ENCODE measurements around the gene DGKE. TPM values are rescaled to one million over a fixed set of nuclear protein-coding genes. Genes with fewer than 3 reads are reported as not detected.

DGKE gene
- total RNA-seq, 2 experiments from 2014 or later, result 25.8 to 27.1 TPM

GRCh38 chr17:56902348-56902747 is 68.4 kb downstream of the DGKE start:
- Mint-ChIP-seq H3K27ac (no peak overlapping the region), H3K36me3 (peaks cover 40% of the 10 kb centered on the region), H3K4me3 (no peak overlapping the region), H3K27me3 (no peaks in the 10 kb centered on the region), H3K4me1 (peaks cover 5% of the 10 kb centered on the region), H3K9me3 (no peaks in the 10 kb centered on the region)
- no peak for DNase-seq

GRCh38 chr17:56903560-56903959 is 69.6 kb downstream of the DGKE start:
- DNase-seq, result no peak
- no peak overlapping the region for H3K27ac Mint-ChIP-seq
- H3K9me3 Mint-ChIP-seq, result no peaks in the 10 kb centered on the region
- H3K4me1 Mint-ChIP-seq, result peaks cover 14% of the 10 kb centered on the region
- no peak overlapping the region for H3K4me3 Mint-ChIP-seq
- H3K27me3 Mint-ChIP-seq, result no peaks in the 10 kb centered on the region
- H3K36me3 Mint-ChIP-seq, result peaks cover 49% of the 10 kb centered on the region

- Mint-ChIP-seq H3K36me3 (peaks cover 69% of the 10 kb centered on the region), H3K4me1 (peaks cover 47% of the 10 kb centered on the region), H3K4me3 (no peak overlapping the region)
Measured at GRCh38 chr17:56908001-56908542, 74.1 kb downstream of the DGKE start.

GRCh38 chr17:56909742-56910508 is 76.0 kb downstream of the DGKE start:
- H3K27ac Mint-ChIP-seq, result no peak overlapping the region
- no peak for DNase-seq
- peaks cover 46% of the 10 kb centered on the region for H3K4me1 Mint-ChIP-seq
- H3K27me3 Mint-ChIP-seq, result no peaks in the 10 kb centered on the region
- H3K9me3 Mint-ChIP-seq, result no peaks in the 10 kb centered on the region
- H3K4me3 Mint-ChIP-seq, result peak overlapping the region; percentile 81
- H3K36me3 Mint-ChIP-seq, result peaks cover 56% of the 10 kb centered on the region

More at GRCh38 chr17:56908001-56908542, 74.1 kb downstream of the DGKE start:
- no peak for DNase-seq
- H3K27ac Mint-ChIP-seq, result peak overlapping the region; percentile 54
- H3K9me3 Mint-ChIP-seq, result no peaks in the 10 kb centered on the region
- H3K27me3 Mint-ChIP-seq, result no peaks in the 10 kb centered on the region

GRCh38 chr17:56910509-56911235 is 76.7 kb downstream of the DGKE start:
- Mint-ChIP-seq H3K27me3 (no peaks in the 10 kb centered on the region), H3K36me3 (peaks cover 58% of the 10 kb centered on the region), H3K9me3 (no peaks in the 10 kb centered on the region), H3K27ac (no peak overlapping the region), H3K4me1 (peaks cover 50% of the 10 kb centered on the region), H3K4me3 (peak overlapping the region; percentile 81)
- no peak for DNase-seq

- Mint-ChIP-seq H3K4me1 (peaks cover 58% of the 10 kb centered on the region), H3K36me3 (peaks cover 51% of the 10 kb centered on the region), H3K27ac (peak overlapping the region; percentile 95), H3K27me3 (no peaks in the 10 kb centered on the region), H3K9me3 (no peaks in the 10 kb centered on the region), H3K4me3 (peak overlapping the region; percentile 81)
- no peak for DNase-seq
Measured at GRCh38 chr17:56912105-56912999, 78.4 kb downstream of the DGKE start.

- H3K4me3 Mint-ChIP-seq, result peak overlapping the region; percentile 81
- peaks cover 54% of the 10 kb centered on the region for H3K4me1 Mint-ChIP-seq
- peaks cover 50% of the 10 kb centered on the region for H3K36me3 Mint-ChIP-seq
- H3K27me3 Mint-ChIP-seq, result no peaks in the 10 kb centered on the region
- peaks cover 5% of the 10 kb centered on the region for H3K9me3 Mint-ChIP-seq
- H3K27ac Mint-ChIP-seq, result peak overlapping the region; percentile 95
- no peak for DNase-seq
Measured at GRCh38 chr17:56913000-56913311, 79.0 kb downstream of the DGKE start.

GRCh38 chr17:56913353-56913866 is 79.5 kb downstream of the DGKE start:
- no peaks in the 10 kb centered on the region for H3K27me3 Mint-ChIP-seq
- H3K4me3 Mint-ChIP-seq, result peak overlapping the region; percentile 81
- DNase-seq, result no peak
- peaks cover 50% of the 10 kb centered on the region for H3K4me1 Mint-ChIP-seq
- peaks cover 5% of the 10 kb centered on the region for H3K9me3 Mint-ChIP-seq
- H3K36me3 Mint-ChIP-seq, result peaks cover 48% of the 10 kb centered on the region
- peak overlapping the region; percentile 95 for H3K27ac Mint-ChIP-seq

GRCh38 chr17:56913867-56914580 is 80.1 kb downstream of the DGKE start, which contains the start of gene TRIM25:
Gene TRIM25, minus strand, starts transcription at chr17:56914049. Its CDS starts 61 bp downstream, at chr17:56913988.
- H3K4me3 Mint-ChIP-seq, result peak within 1 kb of the TSS; percentile 81
- peak within 1 kb of the TSS; percentile 95 for H3K27ac Mint-ChIP-seq
- peaks cover 43% of the 10 kb centered on the region for H3K36me3 Mint-ChIP-seq
- no peaks in the 10 kb centered on the region for H3K27me3 Mint-ChIP-seq
- peaks cover 48% of the 10 kb centered on the region for H3K4me1 Mint-ChIP-seq
- peaks cover 10% of the 10 kb centered on the region for H3K9me3 Mint-ChIP-seq
- peak; percentile 88 for DNase-seq

GRCh38 chr17:56914581-56915273 is 80.8 kb downstream of the DGKE start:
- Mint-ChIP-seq H3K4me1 (peaks cover 48% of the 10 kb centered on the region), H3K27me3 (no peaks in the 10 kb centered on the region), H3K27ac (peak overlapping the region; percentile 84), H3K36me3 (peaks cover 42% of the 10 kb centered on the region), H3K4me3 (peak overlapping the region; percentile 81), H3K9me3 (peaks cover 14% of the 10 kb centered on the region)
- no peak for DNase-seq

GRCh38 chr17:56917559-56918296 is 83.8 kb downstream of the DGKE start:
- H3K9me3 Mint-ChIP-seq, result peaks cover 16% of the 10 kb centered on the region
- H3K27me3 Mint-ChIP-seq, result no peaks in the 10 kb centered on the region
- H3K4me3 Mint-ChIP-seq, result no peak overlapping the region
- peaks cover 27% of the 10 kb centered on the region for H3K4me1 Mint-ChIP-seq
- no peak overlapping the region for H3K27ac Mint-ChIP-seq
- DNase-seq, result no peak
- peaks cover 16% of the 10 kb centered on the region for H3K36me3 Mint-ChIP-seq

- no peak for DNase-seq
- Mint-ChIP-seq H3K36me3 (peaks cover 10% of the 10 kb centered on the region), H3K27me3 (no peaks in the 10 kb centered on the region), H3K27ac (peak overlapping the region; percentile 62), H3K4me1 (peaks cover 27% of the 10 kb centered on the region), H3K4me3 (no peak overlapping the region), H3K9me3 (peaks cover 16% of the 10 kb centered on the region)
Measured at GRCh38 chr17:56918916-56919315, 85.0 kb downstream of the DGKE start.

Measured in activated naive CD8-positive, alpha-beta T cell treated with anti-CD3 and anti-CD28 coated beads for 36 hours (primary cell).